HG03025 (cell line): ENCODE results near the gene FOLR2.
"Not testable (repeated sequence)": the region's sequence is repeated elsewhere in the genome, so short reads cannot be mapped to it uniquely, and the experiment has no call there.

ENCODE experiments used
- ATAC-seq: cut with Tn5 transposase; IDR thresholded peaks from one replicate; pipeline ENCODE4 v1.9.1; 2021; ENCODE audit warnings: mild to moderate bottlenecking, moderate library complexity; ENCODE audit not compliant: unreplicated experiment, low FRiP score

The FOLR2 gene

DNA sequence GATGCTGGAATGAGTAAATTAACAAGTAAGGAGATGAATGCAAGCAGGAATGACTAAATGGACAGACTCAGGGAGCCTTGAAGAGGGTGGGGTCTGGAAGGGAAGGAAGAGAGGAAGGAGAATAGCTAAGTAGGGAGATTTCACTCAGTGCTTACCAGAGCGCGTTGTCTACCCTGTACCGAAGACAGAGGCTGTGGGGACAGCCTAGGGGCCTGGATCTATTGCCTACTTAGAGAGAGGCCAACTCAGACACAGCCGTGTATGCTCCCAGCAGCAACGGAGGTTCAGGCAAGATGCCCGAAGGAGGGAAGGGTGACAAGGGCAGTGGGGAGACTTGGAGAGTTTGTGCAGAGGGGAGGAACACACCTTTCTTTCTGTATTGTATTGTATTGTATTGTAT lies at the start of gene FOLR2:
Gene FOLR2, plus strand, starts transcription at position 157 of the 400 bp plus-strand sequence. CDS start 1,791 bp downstream, outside the sequence.
- no peak for ATAC-seq

DNA sequence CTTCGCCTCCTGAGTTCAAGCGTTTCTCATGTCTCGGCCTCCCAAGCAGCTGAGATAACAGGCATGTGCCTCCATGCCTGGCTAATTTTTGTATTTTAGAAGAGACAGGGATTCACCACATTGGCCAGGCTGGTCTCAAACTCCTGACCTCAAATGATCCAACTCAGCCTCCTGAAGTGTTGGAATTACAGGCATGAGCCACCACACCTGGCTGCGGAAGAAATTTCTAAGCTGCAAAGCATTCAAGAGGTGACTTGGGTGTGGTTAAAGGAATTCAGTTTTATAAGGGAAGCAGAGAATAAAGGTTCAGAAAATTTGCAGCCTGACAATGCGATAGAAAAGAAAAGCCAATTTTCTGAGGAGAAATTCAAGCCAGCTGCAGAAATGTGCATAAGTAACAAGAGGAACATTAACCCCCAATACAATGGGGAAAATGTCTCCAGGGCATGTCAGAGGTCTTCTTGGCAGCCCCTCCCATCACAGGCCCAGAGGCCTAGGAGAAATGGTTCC lies 47.5 kb upstream of the FOLR2 start:
- ATAC-seq = not testable (repeated sequence)

GRCh38 chr11:72169754-72170153 lies 46.8 kb upstream of the FOLR2 start:
- not testable (repeated sequence) for ATAC-seq

DNA sequence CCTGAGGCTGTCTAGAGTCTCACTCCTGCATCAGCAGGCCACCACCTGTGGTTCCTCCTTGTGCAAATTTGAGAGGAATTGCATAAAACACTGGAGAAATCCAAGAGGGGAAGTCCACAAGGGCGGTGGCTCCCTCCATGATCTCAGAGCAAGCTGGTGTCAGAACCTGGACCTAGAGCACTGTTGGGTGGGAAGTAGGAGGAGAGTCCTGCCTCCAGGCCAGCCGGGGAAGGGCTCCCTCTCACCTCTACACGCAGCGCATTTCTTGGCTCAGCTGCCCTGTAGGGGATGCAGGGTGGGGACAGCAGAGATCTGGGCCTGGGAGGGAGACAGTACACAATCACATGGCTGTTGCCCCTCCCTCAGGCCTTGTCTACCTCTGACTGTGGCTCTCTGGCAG lies 44.6 kb upstream of the FOLR2 start:
- not testable (repeated sequence) for ATAC-seq

- ATAC-seq = no peak
Measured at GRCh38 chr11:72173291-72173690, 43.3 kb upstream of the FOLR2 start.

GRCh38 chr11:72174302-72175070 lies 42.1 kb upstream of the FOLR2 start:
- ATAC-seq = no peak

DNA sequence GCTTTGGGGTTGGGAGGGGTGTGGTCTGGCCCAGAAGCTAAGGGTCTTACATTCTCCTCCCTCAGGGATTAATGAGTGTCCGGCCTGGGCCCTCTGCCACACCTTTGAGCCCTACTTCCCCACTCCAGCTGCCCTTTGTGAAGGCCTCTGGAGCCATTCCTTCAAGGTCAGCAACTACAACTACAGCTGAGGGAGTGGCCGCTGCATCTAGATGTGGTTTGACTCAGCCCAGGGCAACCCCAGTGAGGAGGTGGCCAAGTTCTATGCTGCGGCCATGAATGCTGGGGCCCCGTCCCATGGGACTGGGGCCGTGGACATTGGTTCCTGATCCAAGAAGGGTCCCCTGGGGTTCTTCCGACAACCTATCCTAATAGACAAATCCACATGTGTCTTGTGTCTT lies 38.9 kb upstream of the FOLR2 start:
- no peak for ATAC-seq

DNA sequence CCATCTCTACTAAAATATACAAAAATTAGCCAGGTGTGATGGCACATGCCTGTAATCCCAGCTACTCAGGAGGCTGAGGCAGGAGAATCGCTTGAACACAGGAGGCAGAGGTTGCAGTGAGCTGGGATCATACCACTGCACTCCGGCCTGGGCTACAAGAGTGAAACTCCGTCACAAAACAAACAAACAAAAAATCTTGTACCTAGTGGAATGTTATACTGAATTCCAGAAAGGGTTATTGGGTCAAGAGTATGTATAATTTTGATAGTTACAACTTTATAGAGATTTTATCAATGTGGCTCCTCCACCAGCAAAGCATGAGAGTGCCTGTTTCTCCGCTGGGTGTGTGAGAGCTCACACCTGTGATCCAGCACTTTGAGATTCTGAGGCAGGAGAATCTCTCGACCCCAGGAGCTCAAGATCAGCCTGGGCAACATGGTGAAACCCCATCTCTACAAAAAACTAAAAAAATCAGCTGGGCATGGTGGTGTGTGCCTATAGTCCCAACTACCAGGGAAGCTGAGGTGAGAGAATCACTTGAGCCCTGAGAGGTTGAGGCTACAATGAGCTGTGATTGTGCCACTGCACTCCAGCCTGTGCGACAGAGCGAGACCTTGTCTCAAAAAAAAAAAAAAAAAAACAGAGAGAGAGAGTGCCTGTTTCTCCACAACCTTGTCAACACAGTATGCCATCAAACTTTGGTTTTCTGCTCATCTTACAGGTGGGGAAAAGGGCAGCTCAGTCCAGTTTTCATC lies 37.4 kb upstream of the FOLR2 start:
- ATAC-seq = no peak

- ATAC-seq = no peak
Measured at GRCh38 chr11:72179804-72180396, 36.7 kb upstream of the FOLR2 start.

DNA sequence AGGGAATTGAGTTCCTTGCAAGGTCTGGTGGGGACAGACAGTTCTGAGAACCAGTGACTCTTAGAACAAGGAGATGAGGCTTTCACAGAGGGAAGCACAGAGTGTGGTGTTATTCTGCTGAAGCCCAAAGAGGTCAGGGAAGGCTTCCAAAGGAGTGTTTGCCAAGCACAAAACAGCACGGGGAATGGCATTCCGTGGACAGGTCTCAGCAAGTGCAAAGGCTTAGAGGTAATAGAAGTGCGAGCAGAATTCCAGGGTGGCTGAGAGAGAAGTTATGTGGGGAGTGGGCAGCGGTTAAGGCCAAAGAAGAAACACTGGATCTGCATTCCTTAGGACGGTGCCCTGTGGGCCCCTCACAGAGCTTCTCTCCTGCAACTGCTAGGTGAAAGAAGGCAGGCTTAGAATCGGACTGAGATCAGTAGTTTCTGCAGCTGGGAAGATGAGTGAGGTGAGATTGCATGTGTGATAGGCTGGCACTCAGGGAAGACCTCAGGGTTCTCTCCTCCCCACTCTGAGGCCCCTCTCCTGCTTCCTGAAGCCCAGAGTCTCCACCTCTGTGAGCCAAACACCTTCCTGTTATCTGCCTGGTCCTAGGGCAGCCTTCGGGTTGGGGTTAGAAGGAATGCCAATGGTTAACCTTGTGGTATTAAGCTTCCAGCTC lies 35.6 kb upstream of the FOLR2 start:
- not testable (repeated sequence) for ATAC-seq

DNA sequence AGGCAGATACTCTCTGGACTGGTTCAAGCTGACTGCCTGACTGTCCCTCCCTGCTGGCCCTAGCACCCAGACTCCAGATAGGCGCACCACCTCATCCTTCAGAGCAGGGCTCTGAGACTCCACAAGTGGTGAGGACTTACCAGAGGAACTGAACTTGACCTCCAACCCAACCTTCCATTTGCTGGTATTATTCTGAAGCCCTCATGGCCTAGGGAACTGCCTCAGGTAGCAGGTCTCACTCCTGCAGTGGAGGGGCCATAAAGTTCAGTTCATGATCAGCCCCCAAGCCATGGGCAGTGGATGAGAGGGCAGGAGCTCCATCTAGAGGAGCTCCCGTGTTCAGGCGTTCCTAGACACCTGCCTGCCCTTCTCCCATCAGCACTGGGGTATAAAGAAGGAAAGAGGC lies 35.0 kb upstream of the FOLR2 start:
- not testable (repeated sequence) for ATAC-seq

DNA sequence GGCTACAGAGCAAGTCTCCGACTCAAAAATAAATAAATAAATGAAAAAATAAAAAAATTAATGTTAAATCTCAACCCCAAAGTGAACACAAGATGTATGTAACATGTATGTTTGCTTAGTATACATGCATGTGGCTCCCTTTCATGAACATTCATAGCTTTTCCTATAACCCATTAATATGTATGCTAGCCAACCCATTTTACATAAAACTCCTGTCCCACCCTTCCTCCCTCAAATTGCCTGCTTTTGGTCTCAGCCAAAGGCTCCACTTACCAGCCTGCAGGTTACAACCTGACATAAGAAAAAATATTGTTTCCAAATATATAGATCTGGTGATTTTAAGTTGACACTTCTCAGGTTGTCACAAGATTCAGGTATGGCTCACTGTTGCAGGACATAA lies 28.3 kb upstream of the FOLR2 start:
- ATAC-seq = no peak

DNA sequence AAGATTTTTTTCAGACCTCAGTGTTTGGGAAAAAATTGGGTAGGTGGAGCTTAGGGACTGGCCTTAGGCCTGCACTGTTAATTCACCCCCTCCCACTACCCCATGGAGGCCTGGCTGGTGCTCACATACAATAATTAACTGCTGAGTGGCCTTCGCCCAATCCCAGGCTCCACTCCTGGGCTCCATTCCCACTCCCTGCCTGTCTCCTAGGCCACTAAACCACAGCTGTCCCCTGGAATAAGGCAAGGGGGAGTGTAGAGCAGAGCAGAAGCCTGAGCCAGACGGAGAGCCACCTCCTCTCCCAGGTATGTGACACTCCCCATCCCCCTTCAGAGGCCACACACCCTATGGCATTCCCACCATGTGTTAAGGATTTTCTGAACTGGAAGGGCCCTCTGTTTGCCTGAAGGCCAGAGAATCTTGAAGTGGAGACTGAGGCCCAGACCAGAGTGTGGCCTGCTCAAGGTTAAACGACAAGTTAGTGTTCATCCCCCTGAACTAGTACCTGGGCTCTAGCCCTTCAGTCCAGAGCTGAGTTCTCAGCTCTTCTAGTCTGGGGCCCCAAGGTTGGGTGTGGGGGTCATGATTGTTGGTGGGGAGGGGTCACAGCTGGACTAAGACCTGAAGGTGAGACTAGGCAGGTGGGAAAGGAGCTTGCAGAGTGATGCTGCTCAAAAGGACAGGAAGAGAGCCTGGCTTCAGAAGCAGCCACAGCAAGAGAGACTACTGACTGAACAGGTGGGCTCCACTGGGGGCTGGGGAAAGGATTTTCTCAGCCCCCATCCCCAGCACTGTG lies 26.9 kb upstream of the FOLR2 start:
- no peak for ATAC-seq

- ATAC-seq = no peak
Measured at GRCh38 chr11:72190631-72191071, 25.9 kb upstream of the FOLR2 start.

GRCh38 chr11:72191961-72192381 lies 24.6 kb upstream of the FOLR2 start, which contains the start of gene FOLR1:
FOLR1 (plus strand) TSS chr11:72192140; CDS start chr11:72192174, 34 bp downstream.
- ATAC-seq = no peak

- ATAC-seq = no peak
Measured at GRCh38 chr11:72195518-72196270, 20.9 kb upstream of the FOLR2 start.

GRCh38 chr11:72201445-72201844 lies 15.1 kb upstream of the FOLR2 start:
- not testable (repeated sequence) for ATAC-seq

- no peak for ATAC-seq
Measured at GRCh38 chr11:72202571-72202970, 14.0 kb upstream of the FOLR2 start.

- no peak for ATAC-seq
Measured at GRCh38 chr11:72203163-72203562, 13.4 kb upstream of the FOLR2 start.
